ENCODE results near the gene GOLGA3.
"Not testable (repeated sequence)": the region's sequence is repeated elsewhere in the genome, so short reads cannot be mapped to it uniquely, and the experiment has no call there.

Gene GOLGA3

DNA sequence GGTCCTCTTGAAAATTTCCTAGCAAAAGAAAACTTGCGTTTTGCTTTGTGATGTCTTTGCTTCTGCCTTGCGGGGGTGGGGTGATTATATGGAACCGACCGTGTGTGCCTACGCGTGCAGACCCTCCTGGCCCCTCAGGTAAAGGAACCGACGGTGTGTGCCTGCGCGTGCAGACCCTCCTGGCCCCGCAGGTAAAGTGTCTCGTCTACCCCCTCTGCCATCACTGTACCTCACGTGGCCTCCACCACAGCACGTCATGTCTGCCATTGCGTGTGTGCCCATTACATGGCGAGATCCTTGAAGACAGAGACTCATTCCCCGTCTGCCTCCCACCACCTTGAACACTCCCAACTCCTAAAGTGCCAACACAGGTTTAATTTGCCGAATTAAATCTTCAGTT, 3.6 kb downstream of the GOLGA3 start:
- H3K4me3 ChIP-seq (ENCODE audit: low read depth, low read length): no peak overlapping the region
- TF ChIP-seq, protein P1, sequence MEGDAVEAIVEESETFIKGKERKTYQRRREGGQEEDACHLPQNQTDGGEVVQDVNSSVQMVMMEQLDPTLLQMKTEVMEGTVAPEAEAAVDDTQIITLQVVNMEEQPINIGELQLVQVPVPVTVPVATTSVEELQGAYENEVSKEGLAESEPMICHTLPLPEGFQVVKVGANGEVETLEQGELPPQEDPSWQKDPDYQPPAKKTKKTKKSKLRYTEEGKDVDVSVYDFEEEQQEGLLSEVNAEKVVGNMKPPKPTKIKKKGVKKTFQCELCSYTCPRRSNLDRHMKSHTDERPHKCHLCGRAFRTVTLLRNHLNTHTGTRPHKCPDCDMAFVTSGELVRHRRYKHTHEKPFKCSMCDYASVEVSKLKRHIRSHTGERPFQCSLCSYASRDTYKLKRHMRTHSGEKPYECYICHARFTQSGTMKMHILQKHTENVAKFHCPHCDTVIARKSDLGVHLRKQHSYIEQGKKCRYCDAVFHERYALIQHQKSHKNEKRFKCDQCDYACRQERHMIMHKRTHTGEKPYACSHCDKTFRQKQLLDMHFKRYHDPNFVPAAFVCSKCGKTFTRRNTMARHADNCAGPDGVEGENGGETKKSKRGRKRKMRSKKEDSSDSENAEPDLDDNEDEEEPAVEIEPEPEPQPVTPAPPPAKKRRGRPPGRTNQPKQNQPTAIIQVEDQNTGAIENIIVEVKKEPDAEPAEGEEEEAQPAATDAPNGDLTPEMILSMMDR (IDR thresholded peaks at IDR 0.05; ENCODE audit: borderline replicate concordance, insufficient read depth, low read depth, low read length): no peak

DNA sequence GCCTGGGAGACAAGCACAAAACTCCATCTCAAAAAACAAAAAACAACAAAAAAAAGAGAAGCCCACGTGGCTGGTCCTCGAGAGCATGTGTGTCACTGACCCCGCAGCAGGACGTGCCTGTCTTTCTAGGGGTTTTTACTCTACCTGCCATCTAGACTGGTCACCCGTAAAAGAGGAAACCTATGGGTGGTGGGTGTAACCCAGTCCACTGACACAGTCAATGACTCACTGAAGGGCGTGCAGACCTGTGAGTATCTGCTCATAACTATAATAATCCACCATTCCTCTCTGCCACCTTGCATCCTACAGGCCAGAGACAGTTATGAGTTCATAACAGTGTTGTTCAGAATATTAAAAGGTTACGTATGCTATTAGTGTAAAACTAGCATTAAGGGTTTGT, 4.6 kb downstream of the GOLGA3 start:
- TF ChIP-seq, protein P1 (IDR thresholded peaks at IDR 0.05; ENCODE audit: borderline replicate concordance, insufficient read depth, low read depth, low read length): no peak
- no peak overlapping the region for H3K4me3 ChIP-seq (ENCODE audit: low read depth, low read length)

- TF ChIP-seq, protein P1 (IDR thresholded peaks at IDR 0.05; ENCODE audit: borderline replicate concordance, insufficient read depth, low read depth, low read length): no peak
- H3K4me3 ChIP-seq (ENCODE audit: low read depth, low read length): no peak overlapping the region
Observed at GRCh38 chr12:132818562-132818961, 10.1 kb downstream of the GOLGA3 start.

- H3K4me3 ChIP-seq (ENCODE audit: low read depth, low read length): no peak overlapping the region
- TF ChIP-seq, protein P1 (IDR thresholded peaks at IDR 0.05; ENCODE audit: borderline replicate concordance, insufficient read depth, low read depth, low read length): no peak
Observed at GRCh38 chr12:132814232-132814631, 14.4 kb downstream of the GOLGA3 start.

- TF ChIP-seq, protein P1 (IDR thresholded peaks at IDR 0.05; ENCODE audit: borderline replicate concordance, insufficient read depth, low read depth, low read length): no peak
- no peak overlapping the region for H3K4me3 ChIP-seq (ENCODE audit: low read depth, low read length)
Observed at GRCh38 chr12:132813443-132813842, 15.2 kb downstream of the GOLGA3 start.

GRCh38 chr12:132812631-132813305, 15.9 kb downstream of the GOLGA3 start:
- TF ChIP-seq, protein P1 (IDR thresholded peaks at IDR 0.05; ENCODE audit: borderline replicate concordance, insufficient read depth, low read depth, low read length): no peak
- H3K4me3 ChIP-seq (ENCODE audit: low read depth, low read length): no peak overlapping the region

- not testable (repeated sequence) for H3K4me3 ChIP-seq (ENCODE audit: low read depth, low read length)
- TF ChIP-seq, protein P1 (IDR thresholded peaks at IDR 0.05; ENCODE audit: borderline replicate concordance, insufficient read depth, low read depth, low read length): peak; percentile 44
Observed at GRCh38 chr12:132809391-132809790, 19.3 kb downstream of the GOLGA3 start.

Measured in GM12875 (cell line).